CD14-positive monocyte (primary cell): ENCODE results near the gene OR6B1. TPM values are rescaled to one million over a fixed set of nuclear protein-coding genes. Genes with fewer than 3 reads are reported as not detected.

Source experiments
- DNase-seq, 3 donors: peaks; one replicate each; pipeline ENCODE4 v3.0.0-alpha.2; 2011 to 2022
- H2AFZ ChIP-seq: 2 replicates; pipeline ENCODE4 v1.6.0; 2012; ENCODE audit warnings: mild to moderate bottlenecking, low read depth, low read length, inconsistent platforms; ENCODE audit not compliant: insufficient read depth, poor library complexity, severe bottlenecking
- H3K27ac ChIP-seq, 2 donors: 1 replicate in 1 of 2; 2 replicates in 1 of 2; pipeline ENCODE4 v1.5.1; 2012 to 2013; ENCODE audit warnings: low read length in 2 of 2, control low read depth in 1 of 2, inconsistent platforms in 1 of 2, low read depth in 1 of 2, mild to moderate bottlenecking in 1 of 2
- H3K27me3 ChIP-seq, 2 donors: one replicate each; pipeline versions ENCODE4 v1.6.0 to v1.6.1; 2011 to 2013; ENCODE audit warnings: low read length in 2 of 2; ENCODE audit not compliant: control insufficient read depth in 2 of 2, insufficient read depth in 2 of 2
- H3K36me3 ChIP-seq, 2 donors: replicated peaks in 1 of 2; 1 replicate in 1 of 2; 2 replicates in 1 of 2; pipeline versions ENCODE4 v1.5.1 to v1.6.1; 2012 to 2013; ENCODE audit warnings: low read length in 2 of 2, control low read depth in 1 of 2, inconsistent platforms in 1 of 2, mild to moderate bottlenecking in 1 of 2; ENCODE audit not compliant: insufficient read depth in 2 of 2, control insufficient read depth in 1 of 2
- H3K4me1 ChIP-seq, 2 donors: 1 replicate in 1 of 2; 2 replicates in 1 of 2; pipeline versions ENCODE4 v1.5.1 to v1.6.1; 2012 to 2013; ENCODE audit warnings: low read length in 2 of 2, control low read depth in 1 of 2, inconsistent platforms in 1 of 2, mild to moderate bottlenecking in 1 of 2, moderate library complexity in 1 of 2; ENCODE audit not compliant: insufficient read depth in 2 of 2, control insufficient read depth in 1 of 2
- H3K4me2 ChIP-seq: replicated peaks from 2 replicates; pipeline ENCODE3; 2012; ENCODE audit warnings: low read length, moderate library complexity, mild to moderate bottlenecking; ENCODE audit not compliant: poor library complexity, severe bottlenecking; ENCODE audit errors: extremely low read depth
- H3K4me3 ChIP-seq, 3 experiments: fragments of 200-600 bp in 1 of 3; sonication (generic) in 1 of 3; replicated peaks in 1 of 3; 1 replicate in 2 of 3; 2 replicates in 1 of 3; pipeline ENCODE4 v1.5.1; 2011 to 2013; ENCODE audit warnings: low read length in 3 of 3, mild to moderate bottlenecking in 3 of 3, control low read depth in 2 of 3, low read depth in 2 of 3, inconsistent platforms in 1 of 3, moderate library complexity in 1 of 3
- H3K79me2 ChIP-seq: 2 replicates; pipeline ENCODE4 v1.6.0; 2012; ENCODE audit warnings: mild to moderate bottlenecking, control low read depth, inconsistent platforms, low read length, moderate library complexity; ENCODE audit not compliant: insufficient read depth
- H3K9ac ChIP-seq: 2 replicates; pipeline ENCODE4 v1.6.0; 2017; ENCODE audit warnings: low read length, mild to moderate bottlenecking; ENCODE audit not compliant: insufficient read depth, poor library complexity, severe bottlenecking
- H3K9me3 ChIP-seq, 2 donors: replicated peaks in 1 of 2; 1 replicate in 1 of 2; 2 replicates in 1 of 2; pipeline versions ENCODE4 v1.5.1 to v1.6.1; 2012 to 2013; ENCODE audit warnings: low read length in 2 of 2, control low read depth in 1 of 2; ENCODE audit not compliant: control insufficient read depth in 1 of 2, insufficient read depth in 1 of 2
- H4K20me1 ChIP-seq: 2 replicates; pipeline ENCODE4 v1.6.0; 2012; ENCODE audit warnings: mild to moderate bottlenecking, low read length, control low read depth, moderate library complexity; ENCODE audit not compliant: insufficient read depth
- H3K27ac Mint-ChIP-seq, 7 donors: one replicate each; pipeline ENCODE4 v1.8.0; 2020; ENCODE audit warnings: mild to moderate bottlenecking in 7 of 7, mixed read lengths in 7 of 7, moderate library complexity in 6 of 7, inconsistent platforms in 2 of 7
- H3K27me3 Mint-ChIP-seq, 3 donors: one replicate each; pipeline ENCODE4 v1.8.0; 2021 to 2022; ENCODE audit warnings: low read depth in 3 of 3, mild to moderate bottlenecking in 3 of 3, mixed read lengths in 3 of 3, moderate library complexity in 3 of 3, inconsistent platforms in 1 of 3
- H3K36me3 Mint-ChIP-seq, 2 donors: one replicate each; pipeline ENCODE4 v1.8.0; 2020; ENCODE audit warnings: mixed read lengths in 2 of 2, inconsistent platforms in 1 of 2, mild to moderate bottlenecking in 1 of 2
- H3K4me1 Mint-ChIP-seq: one replicate; pipeline ENCODE4 v1.8.0; 2020; ENCODE audit warnings: mild to moderate bottlenecking, mixed read lengths
- H3K4me3 Mint-ChIP-seq, 2 donors: one replicate each; pipeline ENCODE4 v1.8.0; 2020; ENCODE audit warnings: mild to moderate bottlenecking in 2 of 2, mixed read lengths in 2 of 2, moderate library complexity in 1 of 2
- H3K9me3 Mint-ChIP-seq, 7 donors: one replicate each; pipeline ENCODE4 v1.8.0; 2020 to 2022; ENCODE audit warnings: mixed read lengths in 7 of 7, mild to moderate bottlenecking in 6 of 7, moderate library complexity in 6 of 7, inconsistent platforms in 2 of 7
- CTCF ChIP-seq: fragments of 200-600 bp; IDR thresholded peaks from one replicate; pipeline ENCODE4 v1.8.0; 2022; ENCODE audit warnings: antibody characterized with exemption, mild to moderate bottlenecking
- WGBS: methylation state at CpG from one replicate; pipeline ENCODE4 v1.1.5; 2013; ENCODE audit warnings: missing lambda C conversion rate; ENCODE audit not compliant: insufficient coverage; 5-methylcytosine and 5-hydroxymethylcytosine counted together
- intact Hi-C, 2 donors: fragments of 100-400 bp; cut with micrococcal nuclease; formaldehyde crosslinking; loops; one replicate each; pipeline versions ENCODE4 v1.15.0 to v1.15.1; 2023
- polyA plus RNA-seq, 3 donors: library from polyadenylated mRNA; depleted of rRNA in 1 of 3; unstranded in 2 of 3; stranded (reverse) in 1 of 3; fragments of 300-500 nt in 2 of 3; fragments of >200 nt in 1 of 3; fragmentation: Illumina TruSeq in 2 of 3; gene quantifications; 1 replicate in 2 of 3; 2 replicates in 1 of 3; pipeline ENCODE4 v1.2.3, GENCODE V29; 2012 to 2021

OR6B1 gene
- polyA plus RNA-seq, 3 donors: not detected

GRCh38 chr7:144022169-144022568 is 22.0 kb downstream of the OR6B1 start:
- TF ChIP-seq CTCF: no peak
- Mint-ChIP-seq H3K9me3 (no peaks in the 10 kb centered on the region), H3K4me3 (no peak overlapping the region), H3K27ac (no peak overlapping the region), H3K4me1 (no peaks in the 10 kb centered on the region), H3K27me3 (peaks cover 0 to 4% (median 0%) of the 10 kb centered on the region in 3 donors), H3K36me3 (no peaks in the 10 kb centered on the region)
- H3K9me3 ChIP-seq: no peaks in the 10 kb centered on the region
- H3K27me3 ChIP-seq: no peaks in the 10 kb centered on the region
- H4K20me1 ChIP-seq: no peaks in the 10 kb centered on the region
- no peaks in the 10 kb centered on the region for H3K4me1 ChIP-seq
- no peak overlapping the region for H3K4me3 ChIP-seq
- no peaks in the 10 kb centered on the region for H3K79me2 ChIP-seq
- no peak overlapping the region for H2AFZ ChIP-seq
- H3K4me2 ChIP-seq: no peak overlapping the region
- intact Hi-C loops: no loop called here
- no peak overlapping the region for H3K27ac ChIP-seq
- H3K36me3 ChIP-seq: no peaks in the 10 kb centered on the region
- no peak for DNase-seq
- no peak overlapping the region for H3K9ac ChIP-seq

DNA sequence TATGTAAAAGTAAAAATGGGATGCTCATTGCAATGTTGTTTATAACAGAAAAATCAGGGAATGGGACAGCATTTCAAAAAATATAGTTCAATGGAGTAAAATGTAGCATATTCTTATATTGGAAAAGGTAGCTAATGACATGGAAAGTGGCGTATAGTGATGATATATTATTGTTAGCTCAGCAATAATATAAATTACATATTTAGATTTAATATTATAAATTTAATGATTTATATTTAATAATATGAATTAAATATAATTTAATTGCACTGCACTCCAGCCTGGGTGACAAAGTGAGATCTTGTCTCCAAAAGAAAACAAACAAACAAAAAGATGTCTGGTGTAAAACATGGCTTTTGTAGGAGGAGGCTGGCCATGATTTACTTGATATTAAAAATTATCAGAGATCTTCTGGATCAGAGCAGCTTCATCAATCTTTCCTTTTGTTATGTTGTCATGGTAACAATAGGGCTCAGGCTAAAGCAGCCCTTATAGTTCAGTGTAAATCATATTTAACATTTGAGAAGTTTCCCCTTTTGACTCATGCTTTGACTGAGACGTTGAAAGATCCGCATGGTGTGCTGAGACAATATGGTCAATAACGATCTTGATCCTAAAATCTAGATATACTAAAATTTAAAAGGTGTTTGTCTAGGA is 23.2 kb downstream of the OR6B1 start:
- intact Hi-C loops: no loop called here
- TF ChIP-seq CTCF: no peak
- no peaks in the 10 kb centered on the region for H3K9me3 ChIP-seq
- no peaks in the 10 kb centered on the region for H3K27me3 ChIP-seq
- no peaks in the 10 kb centered on the region for H3K79me2 ChIP-seq
- no peak for DNase-seq
- no peaks in the 10 kb centered on the region for H3K4me1 Mint-ChIP-seq
- no peaks in the 10 kb centered on the region for H3K36me3 Mint-ChIP-seq
- H3K4me2 ChIP-seq: no peak overlapping the region
- H3K4me3 Mint-ChIP-seq: no peak overlapping the region
- H3K4me1 ChIP-seq: no peaks in the 10 kb centered on the region
- H3K27ac Mint-ChIP-seq: no peak overlapping the region
- H4K20me1 ChIP-seq: no peaks in the 10 kb centered on the region
- no CpG with 5 or more reads among the region's 4 CpGs for WGBS
- peaks cover 0 to 4% (median 0%) of the 10 kb centered on the region in 3 donors for H3K27me3 Mint-ChIP-seq
- no peak overlapping the region for H2AFZ ChIP-seq
- no peak overlapping the region for H3K9ac ChIP-seq
- H3K4me3 ChIP-seq: no peak overlapping the region
- no peaks in the 10 kb centered on the region for H3K36me3 ChIP-seq
- no peak overlapping the region for H3K27ac ChIP-seq
- no peaks in the 10 kb centered on the region for H3K9me3 Mint-ChIP-seq
